K562 (cell line): Measurements from ENCODE around the gene SERPINA12. TPM values are rescaled to one million over a fixed set of nuclear protein-coding genes. Genes with fewer than 3 reads are reported as not detected.

Experiments used
- ATAC-seq: fragments of 200-7000 bp; cut with Tn5 transposase; 3 replicates; pipeline ENCODE4 v1.9.1; 2020; ENCODE audit warnings: moderate library complexity
- BruUV-seq: library from RNA; stranded (reverse); fragments of 400-500 nt; replicated peaks from 2 replicates; lab custom pipeline; 2021; lab: Mats Ljungman, UMichigan
- CTCF ChIA-PET: fragments of 300-600 bp; formaldehyde crosslinking; extraction: SDS; loops from one replicate; lab custom pipeline; 2021; ENCODE audit warnings: low intra/inter-chr PET ratio; lab: Yijun Ruan, JAX
- POLR2A ChIA-PET: fragments of 300-600, 350-650 bp; sonication (Branson Sonifier 250); formaldehyde crosslinking; extraction: SDS; loops from one replicate; lab custom pipeline; 2021; ENCODE audit warnings: antibody characterized with exemption, inconsistent platforms; lab: Yijun Ruan, JAX
- DNase-seq, 4 experiments: peaks; one replicate each; pipeline versions ENCODE4 v3.0.0 to v3.0.0-alpha.2; 2011 to 2018; ENCODE audit warnings: low spot score in 3 of 4, mixed read lengths in 3 of 4; ENCODE audit errors: extremely low read depth in 1 of 4
- FAIRE-seq: peaks from 2 replicates; lab custom pipeline; 2011; peaks lifted over from hg19 to GRCh38; lab: Jason Lieb, UNC
- H2AFZ ChIP-seq: 2 replicates; pipeline ENCODE4 v1.6.0; 2011; ENCODE audit warnings: low read depth, low read length, control low read depth, inconsistent platforms
- H3K27ac ChIP-seq: fragments of 200-600 bp; 3 replicates; pipeline ENCODE4 v1.8.0; 2011; ENCODE audit warnings: low read depth, mild to moderate bottlenecking, control low read depth, inconsistent platforms, low read length, moderate library complexity, mixed read lengths; ENCODE audit errors: extremely low read depth
- H3K27me3 ChIP-seq, 2 experiments: fragments of 300-600 bp in 1 of 2; 2 replicates in 1 of 2; 3 replicates in 1 of 2; pipeline versions ENCODE4 v1.6.0 to v1.8.0; 2011; ENCODE audit warnings: inconsistent platforms in 2 of 2, low read length in 2 of 2, mild to moderate bottlenecking in 1 of 2, mixed read lengths in 1 of 2, moderate library complexity in 1 of 2; ENCODE audit not compliant: control insufficient read depth in 2 of 2, insufficient read depth in 2 of 2
- H3K36me3 ChIP-seq: fragments of 300-600 bp; 3 replicates; pipeline ENCODE4 v1.8.0; 2011; ENCODE audit warnings: mild to moderate bottlenecking, low read length, inconsistent platforms; ENCODE audit not compliant: control insufficient read depth, insufficient read depth
- H3K4me1 ChIP-seq, 2 experiments: fragments of 200-600 bp in 1 of 2; replicated peaks in 1 of 2; 2 replicates in 1 of 2; 3 replicates in 1 of 2; pipeline versions ENCODE4 v1.5.1 to v1.8.0; 2011; ENCODE audit warnings: inconsistent platforms in 2 of 2, low read length in 2 of 2, mild to moderate bottlenecking in 1 of 2, mixed read lengths in 1 of 2, moderate library complexity in 1 of 2; ENCODE audit not compliant: control insufficient read depth in 2 of 2, insufficient read depth in 2 of 2
- H3K4me2 ChIP-seq: 2 replicates; pipeline ENCODE4 v1.6.1; 2011; ENCODE audit warnings: low read length, control low read depth, inconsistent platforms, mixed read lengths; ENCODE audit not compliant: insufficient read depth
- H3K4me3 ChIP-seq: fragments of 200-600 bp; sonication (generic), shearing (Covaris generic); 2 replicates; pipeline ENCODE4 v1.5.1; 2016; ENCODE audit warnings: control low read depth, inconsistent platforms
- H3K79me2 ChIP-seq: fragments of 200-600 bp; 3 replicates; pipeline ENCODE4 v1.8.0; 2011; ENCODE audit warnings: low read length, inconsistent platforms; ENCODE audit not compliant: control insufficient read depth, insufficient read depth
- H3K9ac ChIP-seq, 2 experiments: 2 replicates each; pipeline versions ENCODE4 v1.6.0 to v1.6.1; 2011; ENCODE audit warnings: low read depth in 2 of 2, low read length in 2 of 2, control low read depth in 1 of 2, inconsistent platforms in 1 of 2, mild to moderate bottlenecking in 1 of 2, mixed read lengths in 1 of 2; ENCODE audit not compliant: insufficient read depth in 1 of 2
- H3K9me1 ChIP-seq: one replicate; pipeline ENCODE4 v1.6.0; 2011; ENCODE audit warnings: inconsistent platforms, mild to moderate bottlenecking, low read length, moderate library complexity; ENCODE audit not compliant: control insufficient read depth, insufficient read depth
- H3K9me3 ChIP-seq: replicated peaks from 2 replicates; pipeline ENCODE4 v1.5.1; 2011; ENCODE audit warnings: low read depth, low read length, inconsistent platforms; ENCODE audit not compliant: control insufficient read depth, insufficient read depth
- H4K20me1 ChIP-seq: replicated peaks from 2 replicates; pipeline ENCODE4 v1.6.1; 2011; ENCODE audit warnings: low read length, inconsistent platforms, mixed read lengths; ENCODE audit not compliant: control insufficient read depth, insufficient read depth
- THRAP3 ChIP-seq: fragments of 450-650 bp; IDR thresholded peaks from 2 replicates; pipeline ENCODE4 v1.6.1; 2016; ENCODE audit warnings: mild to moderate bottlenecking, inconsistent platforms, borderline replicate concordance
- WGBS: fragments of 100-300 bp; shearing (Covaris generic); methylation state at CpG from one replicate; pipeline ENCODE4 v1.1.6; 2016; ENCODE audit warnings: low coverage, mixed read lengths; ENCODE audit not compliant: insufficient coverage; ENCODE audit errors: missing lambda C conversion rate; 5-methylcytosine and 5-hydroxymethylcytosine counted together
- in situ Hi-C: fragments of 300-500 bp; cut with MboI; formaldehyde crosslinking; loops from 4 replicates; pipeline ENCODE4 v1.15.0; 2018; ENCODE audit warnings: inconsistent platforms, mixed read lengths
- intact Hi-C: fragments of 100-400 bp; cut with micrococcal nuclease; formaldehyde crosslinking; loops from 2 replicates; pipeline ENCODE4 v1.14.2; 2022
- polyA plus RNA-seq, 8 experiments: library from polyadenylated mRNA; depleted of rRNA in 4 of 8; stranded (reverse) in 5 of 8; unstranded in 3 of 8; fragments of >200 nt; fragmentation: Nextera tagmentation in 2 of 8; fragmentation: Illumina TruSeq in 1 of 8; extraction: Ambion mirVana in 2 of 8; extraction: Trizol in 1 of 8; gene quantifications; 2 replicates each; pipeline versions ENCODE4 v1.2.1 to v1.2.3, GENCODE V29; 2011 to 2014; ENCODE audit warnings: inconsistent platforms in 1 of 8, missing spikeins in 1 of 8
- total RNA-seq, 7 experiments: library from RNA; depleted of rRNA in 6 of 7; stranded (reverse); fragments of >200 nt in 6 of 7; fragmentation: Illumina TruSeq in 2 of 7; extraction: Trizol in 2 of 7; gene quantifications; 2 replicates each; pipeline versions ENCODE4 v1.2.1 to v1.2.3, GENCODE V29; 2011 to 2021; ENCODE audit warnings: low replicate concordance in 1 of 7
- TF ChIP-seq, protein P1 (sequence below), 2 experiments: IDR thresholded peaks; 2 replicates each; pipeline ENCODE4 v1.6.1; 2011; ENCODE audit warnings: borderline replicate concordance in 1 of 2, control low read depth in 1 of 2, low read depth in 1 of 2, low read length in 1 of 2, mild to moderate bottlenecking in 1 of 2, mixed read lengths in 1 of 2, moderate library complexity in 1 of 2; ENCODE audit not compliant: insufficient read depth in 1 of 2, insufficient read length in 1 of 2, poor library complexity in 1 of 2, severe bottlenecking in 1 of 2; ENCODE audit errors: extremely low read depth in 1 of 2

SERPINA12 gene
- total and polyA plus RNA-seq, 9 of the 15 experiments (the other 6 are each of a cell fraction or from before 2014, with no cell fraction given) = not detected

DNA sequence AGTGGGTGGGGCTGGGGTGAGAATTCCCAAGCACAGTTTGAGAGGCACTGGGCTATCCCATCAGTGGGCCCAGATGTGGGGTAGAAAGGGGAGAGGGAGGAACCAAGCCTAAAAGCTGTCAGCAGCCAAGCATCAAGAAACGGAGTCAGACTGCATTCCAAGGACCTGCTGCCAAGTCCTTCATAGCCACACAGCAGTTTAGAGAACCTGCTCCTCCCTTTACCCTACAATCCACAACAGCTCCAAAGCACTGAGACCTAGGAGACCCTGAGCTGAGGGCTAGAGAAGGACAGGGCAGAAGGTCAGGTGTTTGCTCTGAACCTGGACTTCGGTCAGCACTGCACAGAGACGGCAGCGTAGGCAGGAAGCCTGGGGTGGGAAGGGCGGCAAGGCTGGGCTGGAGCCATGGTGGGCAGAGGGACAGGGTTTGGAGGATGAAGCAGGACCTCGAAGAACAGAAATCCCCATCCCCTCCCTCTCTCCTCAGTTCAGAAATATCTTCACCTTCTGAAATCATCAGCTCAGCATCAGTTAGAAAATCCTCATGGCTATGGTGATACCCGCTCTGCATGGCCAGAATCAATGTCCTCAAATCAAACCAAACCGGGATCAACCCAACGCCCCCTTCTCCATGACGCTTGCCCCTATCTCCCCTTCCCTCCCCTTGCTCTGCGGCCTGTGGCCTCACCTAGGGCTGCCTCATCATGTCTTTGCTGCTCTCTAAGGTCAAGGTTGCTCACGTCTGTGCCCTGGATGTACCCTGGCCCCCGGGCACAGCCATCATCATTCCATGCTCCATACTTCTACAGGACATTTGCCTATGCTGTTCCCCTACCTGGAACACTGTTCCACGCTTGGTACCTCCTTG is 39.1 kb upstream of the SERPINA12 start:
- CTCF ChIA-PET = interaction anchor here (1.4 kb wide), 1 partner anchor 113 kb away, joined by 5 read pairs; no protein-coding TSS in a partner anchor
- no peaks in the 10 kb centered on the region for H4K20me1 ChIP-seq
- no peaks in the 10 kb centered on the region for H3K79me2 ChIP-seq
- H3K4me3 ChIP-seq = no peak overlapping the region
- intact Hi-C loops = no loop called here
- no peak overlapping the region for H3K27ac ChIP-seq
- FAIRE-seq (no peak), ATAC-seq (no peak), DNase-seq (no peak)
- TF ChIP-seq THRAP3 = no peak
- TF ChIP-seq, protein P1, sequence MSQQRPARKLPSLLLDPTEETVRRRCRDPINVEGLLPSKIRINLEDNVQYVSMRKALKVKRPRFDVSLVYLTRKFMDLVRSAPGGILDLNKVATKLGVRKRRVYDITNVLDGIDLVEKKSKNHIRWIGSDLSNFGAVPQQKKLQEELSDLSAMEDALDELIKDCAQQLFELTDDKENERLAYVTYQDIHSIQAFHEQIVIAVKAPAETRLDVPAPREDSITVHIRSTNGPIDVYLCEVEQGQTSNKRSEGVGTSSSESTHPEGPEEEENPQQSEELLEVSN (IDR thresholded peaks at IDR 0.05; ENCODE audit: borderline replicate concordance in 1 of 2, extremely low read depth in 1 of 2, insufficient read depth in 1 of 2, insufficient read length in 1 of 2, low read depth in 1 of 2, low read length in 1 of 2, poor library complexity in 1 of 2, severe bottlenecking in 1 of 2) = no peak
- H3K36me3 ChIP-seq = no peaks in the 10 kb centered on the region
- H2AFZ ChIP-seq = no peak overlapping the region
- POLR2A ChIA-PET = interaction anchor here (0.6 kb wide), 1 partner anchor 13 kb away, joined by 3 read pairs; no protein-coding TSS in a partner anchor
- H3K9ac ChIP-seq = no peak overlapping the region
- no peaks in the 10 kb centered on the region for H3K27me3 ChIP-seq
- WGBS = 0% methylated on average over 11 of the region's 14 CpGs
- in situ Hi-C loops = no loop called here
- no peaks in the 10 kb centered on the region for H3K9me1 ChIP-seq
- H3K4me1 ChIP-seq = no peaks in the 10 kb centered on the region
- no peak overlapping the region for H3K4me2 ChIP-seq
- no peaks in the 10 kb centered on the region for H3K9me3 ChIP-seq
- BruUV-seq = no TSS peak
